ENCODE measurements around the gene RNF123. TPM values are rescaled to one million over a fixed set of nuclear protein-coding genes. Genes with fewer than 3 reads are reported as not detected.

Gene RNF123
- total RNA-seq, 4 donors from 2014 or later = 23.4 to 36.2 (median 31.5) TPM

DNA sequence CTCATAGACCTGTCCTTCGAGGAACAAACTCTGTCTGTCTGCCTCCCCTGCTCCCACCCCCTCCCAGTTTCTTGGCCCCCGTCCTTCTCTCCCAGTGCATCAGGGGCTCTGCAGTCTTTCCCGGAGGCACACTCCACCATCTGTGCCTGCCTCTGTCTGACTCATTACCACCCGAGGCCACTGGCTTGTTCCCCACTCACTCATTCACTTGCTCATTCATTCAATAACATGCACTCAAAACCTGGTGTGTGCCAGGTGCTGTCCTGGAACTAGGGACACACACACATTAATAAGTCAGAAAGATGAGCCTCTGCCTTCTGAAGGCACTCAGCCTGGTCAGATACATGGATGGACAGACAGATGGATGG, 17.7 kb downstream of the RNF123 start:
- Histone ChIP-seq H3K36me3 (peaks cover 7 to 82% (median 51%) of the 10 kb centered on the region in 4 donors), H3K4me3 (no peak overlapping the region), H3K9me3 (no peaks in the 10 kb centered on the region), H3K4me1 (peaks cover 0 to 4% (median 0%) of the 10 kb centered on the region in 4 donors), H3K27me3 (no peaks in the 10 kb centered on the region), H3K27ac (replicated peaks in 1 of 4) (no peak overlapping the region)
- 54% methylated on average over 4 of the region's 4 CpGs for whole genome bisulfite sequencing
- intact Hi-C loops (cut with DNase I) = no loop called here
- no peak for TF ChIP-seq EP300 (IDR thresholded peaks at IDR 0.05)
- TF ChIP-seq POLR2AphosphoS5 (IDR thresholded peaks at IDR 0.05) = no peak
- TF ChIP-seq, protein P1, sequence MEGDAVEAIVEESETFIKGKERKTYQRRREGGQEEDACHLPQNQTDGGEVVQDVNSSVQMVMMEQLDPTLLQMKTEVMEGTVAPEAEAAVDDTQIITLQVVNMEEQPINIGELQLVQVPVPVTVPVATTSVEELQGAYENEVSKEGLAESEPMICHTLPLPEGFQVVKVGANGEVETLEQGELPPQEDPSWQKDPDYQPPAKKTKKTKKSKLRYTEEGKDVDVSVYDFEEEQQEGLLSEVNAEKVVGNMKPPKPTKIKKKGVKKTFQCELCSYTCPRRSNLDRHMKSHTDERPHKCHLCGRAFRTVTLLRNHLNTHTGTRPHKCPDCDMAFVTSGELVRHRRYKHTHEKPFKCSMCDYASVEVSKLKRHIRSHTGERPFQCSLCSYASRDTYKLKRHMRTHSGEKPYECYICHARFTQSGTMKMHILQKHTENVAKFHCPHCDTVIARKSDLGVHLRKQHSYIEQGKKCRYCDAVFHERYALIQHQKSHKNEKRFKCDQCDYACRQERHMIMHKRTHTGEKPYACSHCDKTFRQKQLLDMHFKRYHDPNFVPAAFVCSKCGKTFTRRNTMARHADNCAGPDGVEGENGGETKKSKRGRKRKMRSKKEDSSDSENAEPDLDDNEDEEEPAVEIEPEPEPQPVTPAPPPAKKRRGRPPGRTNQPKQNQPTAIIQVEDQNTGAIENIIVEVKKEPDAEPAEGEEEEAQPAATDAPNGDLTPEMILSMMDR (IDR thresholded peaks at IDR 0.05) = no peak
- no peak for TF ChIP-seq POLR2A (IDR thresholded peaks at IDR 0.05; ENCODE audit: low read depth)
- no peak for DNase-seq (ENCODE audit: extremely low spot score)

DNA sequence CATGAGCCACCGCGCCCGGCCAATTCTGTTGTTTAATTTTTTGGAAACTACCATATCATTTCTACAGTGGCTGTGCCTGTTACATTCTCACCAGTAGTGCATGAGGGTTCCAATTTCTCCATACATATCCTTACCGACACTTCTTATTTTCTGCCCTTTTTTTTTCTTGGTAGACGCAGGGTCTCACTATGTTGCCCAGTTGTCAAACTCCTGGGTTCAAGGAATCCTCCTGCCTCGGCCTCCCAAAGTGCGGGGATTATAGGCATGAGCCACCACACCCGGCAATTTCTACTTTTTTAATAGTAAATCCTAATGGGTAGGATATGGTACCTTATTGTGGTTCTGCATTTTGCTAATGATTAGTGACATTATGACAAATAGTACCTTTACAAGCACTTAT, 20.5 kb downstream of the RNF123 start:
- Histone ChIP-seq H3K4me3 (no peak overlapping the region), H3K9me3 (no peaks in the 10 kb centered on the region), H3K36me3 (peaks cover 0 to 84% (median 49%) of the 10 kb centered on the region in 4 donors), H3K27me3 (no peaks in the 10 kb centered on the region), H3K27ac (replicated peaks in 1 of 4) (no peak overlapping the region), H3K4me1 (no peaks in the 10 kb centered on the region)
- TF ChIP-seq POLR2A (IDR thresholded peaks at IDR 0.05; ENCODE audit: low read depth) = no peak
- TF ChIP-seq, protein P1 (IDR thresholded peaks at IDR 0.05) = no peak
- no peak for TF ChIP-seq POLR2AphosphoS5 (IDR thresholded peaks at IDR 0.05)
- no peak for TF ChIP-seq EP300 (IDR thresholded peaks at IDR 0.05)
- DNase-seq (ENCODE audit: extremely low spot score) = no peak
- 99% methylated on average over 8 of the region's 8 CpGs for WGBS
- intact Hi-C loops (cut with DNase I) = no loop called here

- DNase-seq (ENCODE audit: extremely low spot score) = no peak
- no peak overlapping the region for H3K27ac ChIP-seq (replicated peaks in 1 of 4)
- TF ChIP-seq, protein P1 (IDR thresholded peaks at IDR 0.05) = no peak
- TF ChIP-seq POLR2AphosphoS5 (IDR thresholded peaks at IDR 0.05) (no peak), POLR2A (IDR thresholded peaks at IDR 0.05; ENCODE audit: low read depth) (no peak), EP300 (IDR thresholded peaks at IDR 0.05) (no peak)
- intact Hi-C loops (cut with DNase I) = no loop called here
- no peaks in the 10 kb centered on the region for H3K27me3 ChIP-seq
- no peaks in the 10 kb centered on the region for H3K4me1 ChIP-seq
- 87% methylated on average over 5 of the region's 5 CpGs for WGBS
- H3K4me3 ChIP-seq = no peak overlapping the region
- H3K36me3 ChIP-seq = peaks cover 6 to 84% (median 48%) of the 10 kb centered on the region in 4 donors
- H3K9me3 ChIP-seq = no peaks in the 10 kb centered on the region
These were observed 22.1 kb downstream of the RNF123 start for GRCh38 chr3:49711489-49711888.

- no peak overlapping the region for H3K27ac ChIP-seq (replicated peaks in 1 of 4)
These were observed 22.8 kb downstream of the RNF123 start for GRCh38 chr3:49712166-49712565.

DNA sequence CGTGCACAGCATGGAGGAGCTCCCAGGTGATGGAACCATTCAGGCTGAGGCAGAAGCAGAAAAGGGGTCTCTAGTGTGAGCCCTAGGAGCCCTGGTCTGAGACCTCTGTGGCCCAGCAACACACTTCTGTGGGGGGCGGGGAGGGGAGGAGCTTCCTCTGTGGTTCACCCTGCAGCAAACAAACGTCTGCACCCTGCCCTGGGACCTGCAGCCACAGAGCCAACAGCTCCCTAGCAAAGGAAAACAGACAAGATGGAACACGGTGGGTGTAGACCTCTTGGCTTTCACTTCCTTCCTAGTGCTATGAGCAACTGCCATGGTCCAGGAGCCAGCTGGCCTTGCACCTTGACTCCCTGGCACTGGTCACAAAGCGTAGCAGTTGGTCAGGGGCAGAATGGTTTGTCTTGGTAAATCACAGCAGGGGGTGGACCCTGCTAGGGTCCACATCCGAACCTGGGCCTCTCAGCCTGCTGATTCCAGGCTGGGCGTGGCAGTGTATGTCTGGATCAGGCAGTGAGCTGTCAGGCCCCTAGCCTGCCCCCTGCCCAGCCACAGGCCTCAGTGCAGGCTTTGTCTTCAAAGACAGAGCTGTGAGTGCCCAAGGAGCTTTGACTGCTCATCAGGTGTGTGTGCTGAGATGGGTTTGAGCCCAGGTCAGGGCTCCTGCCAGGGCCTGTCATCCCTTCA, 23.4 kb downstream of the RNF123 start:
- peaks cover 6 to 80% (median 49%) of the 10 kb centered on the region in 4 donors for H3K36me3 ChIP-seq
- DNase-seq (ENCODE audit: extremely low spot score) = no peak
- H3K4me3 ChIP-seq = no peak overlapping the region
- WGBS = 54% methylated on average over 5 of the region's 7 CpGs
- no peak overlapping the region for H3K27ac ChIP-seq (replicated peaks in 1 of 4)
- H3K4me1 ChIP-seq = no peaks in the 10 kb centered on the region
- no peak for TF ChIP-seq POLR2AphosphoS5 (IDR thresholded peaks at IDR 0.05)
- TF ChIP-seq, protein P1 (IDR thresholded peaks at IDR 0.05) = no peak
- no peak for TF ChIP-seq EP300 (IDR thresholded peaks at IDR 0.05)
- no peak for TF ChIP-seq POLR2A (IDR thresholded peaks at IDR 0.05; ENCODE audit: low read depth)
- intact Hi-C loops (cut with DNase I) = no loop called here
- no peaks in the 10 kb centered on the region for H3K9me3 ChIP-seq
- no peaks in the 10 kb centered on the region for H3K27me3 ChIP-seq

More at GRCh38 chr3:49712166-49712565, 22.8 kb downstream of the RNF123 start:
- Histone ChIP-seq H3K4me1 (no peaks in the 10 kb centered on the region), H3K27me3 (no peaks in the 10 kb centered on the region), H3K36me3 (peaks cover 6 to 84% (median 48%) of the 10 kb centered on the region in 4 donors), H3K4me3 (no peak overlapping the region), H3K9me3 (no peaks in the 10 kb centered on the region)
- 98% methylated on average over 11 of the region's 11 CpGs for WGBS
- TF ChIP-seq POLR2A (IDR thresholded peaks at IDR 0.05; ENCODE audit: low read depth) = no peak
- DNase-seq (ENCODE audit: extremely low spot score) = no peak
- intact Hi-C loops (cut with DNase I) = no loop called here

All from esophagus muscularis mucosa (tissue), 4 donors.